ENCODE data around the gene LYSMD3.

DNA sequence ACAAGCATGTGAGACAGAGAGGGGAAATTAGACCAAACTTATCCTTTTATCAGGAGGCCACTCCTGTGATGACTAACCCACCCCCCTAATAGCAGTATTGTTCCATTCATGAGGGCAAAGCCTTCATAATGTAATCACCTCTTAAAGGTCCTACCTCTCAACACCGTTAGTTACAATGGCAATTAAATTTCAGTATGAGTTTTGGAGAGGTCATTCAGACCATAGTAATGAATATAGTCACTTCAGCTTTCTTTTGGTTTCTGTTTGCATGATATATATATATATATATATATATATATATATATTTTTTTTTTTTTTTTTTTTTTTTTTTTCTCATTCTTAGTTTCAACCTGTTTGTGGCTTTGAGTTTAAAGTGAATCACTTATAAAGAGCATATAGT, 39.7 kb upstream of the LYSMD3 start:
- TF ChIP-seq, protein P1, sequence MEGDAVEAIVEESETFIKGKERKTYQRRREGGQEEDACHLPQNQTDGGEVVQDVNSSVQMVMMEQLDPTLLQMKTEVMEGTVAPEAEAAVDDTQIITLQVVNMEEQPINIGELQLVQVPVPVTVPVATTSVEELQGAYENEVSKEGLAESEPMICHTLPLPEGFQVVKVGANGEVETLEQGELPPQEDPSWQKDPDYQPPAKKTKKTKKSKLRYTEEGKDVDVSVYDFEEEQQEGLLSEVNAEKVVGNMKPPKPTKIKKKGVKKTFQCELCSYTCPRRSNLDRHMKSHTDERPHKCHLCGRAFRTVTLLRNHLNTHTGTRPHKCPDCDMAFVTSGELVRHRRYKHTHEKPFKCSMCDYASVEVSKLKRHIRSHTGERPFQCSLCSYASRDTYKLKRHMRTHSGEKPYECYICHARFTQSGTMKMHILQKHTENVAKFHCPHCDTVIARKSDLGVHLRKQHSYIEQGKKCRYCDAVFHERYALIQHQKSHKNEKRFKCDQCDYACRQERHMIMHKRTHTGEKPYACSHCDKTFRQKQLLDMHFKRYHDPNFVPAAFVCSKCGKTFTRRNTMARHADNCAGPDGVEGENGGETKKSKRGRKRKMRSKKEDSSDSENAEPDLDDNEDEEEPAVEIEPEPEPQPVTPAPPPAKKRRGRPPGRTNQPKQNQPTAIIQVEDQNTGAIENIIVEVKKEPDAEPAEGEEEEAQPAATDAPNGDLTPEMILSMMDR (IDR thresholded peaks at IDR 0.05; ENCODE audit: low read length): no peak
- no peak for TF ChIP-seq EZH2 (IDR thresholded peaks at IDR 0.05; ENCODE audit: borderline replicate concordance, low read length)
